IMR-90 (cell line): ENCODE measurements around the gene ENAM. TPM values are rescaled to one million over a fixed set of nuclear protein-coding genes. Genes with fewer than 3 reads are reported as not detected.

Source experiments
- ATAC-seq: fragments of 200-7000 bp; cut with Tn5 transposase; 2 replicates; pipeline ENCODE4 v1.9.1; 2020; ENCODE audit warnings: low read depth, mild to moderate bottlenecking, moderate library complexity
- BruUV-seq: library from RNA; stranded (reverse); fragments of 400-500 nt; replicated peaks from 2 replicates; lab custom pipeline; 2021; lab: Mats Ljungman, UMichigan
- CTCF ChIA-PET: fragments of 300-600 bp; formaldehyde crosslinking; extraction: SDS; loops from one replicate; lab custom pipeline; 2021; ENCODE audit warnings: antibody characterized with exemption; lab: Yijun Ruan, JAX
- POLR2A ChIA-PET: fragments of 300-600 bp; sonication (Branson Sonifier 250); formaldehyde crosslinking; loops from one replicate; lab custom pipeline; 2022; ENCODE audit warnings: antibody characterized with exemption; ENCODE audit not compliant: unreplicated experiment; lab: Charles Lee
- DNase-seq: peaks from one replicate; pipeline ENCODE4 v3.0.0; 2013
- H2AFZ ChIP-seq: replicated peaks from 2 replicates; pipeline ENCODE3; 2013; ENCODE audit warnings: low read length, mild to moderate bottlenecking; ENCODE audit not compliant: poor library complexity
- H2AK5ac ChIP-seq: 2 replicates; pipeline ENCODE4 v1.6.1; 2013; ENCODE audit warnings: low read depth, low read length, inconsistent platforms
- H2AK9ac ChIP-seq: replicated peaks from 2 replicates; pipeline ENCODE3; 2013; ENCODE audit warnings: mild to moderate bottlenecking, low read depth, low read length, moderate library complexity; ENCODE audit not compliant: poor library complexity
- H2BK120ac ChIP-seq: 2 replicates; pipeline ENCODE4 v1.6.1; 2013; ENCODE audit warnings: low read depth, low read length, inconsistent platforms
- H2BK15ac ChIP-seq: 3 replicates; pipeline ENCODE4 v1.6.1; 2013; ENCODE audit warnings: low read depth, low read length, inconsistent platforms
- H2BK20ac ChIP-seq: 2 replicates; pipeline ENCODE4 v1.6.1; 2013; ENCODE audit warnings: low read depth, mild to moderate bottlenecking, inconsistent platforms, low read length, moderate library complexity
- H2BK5ac ChIP-seq: 2 replicates; pipeline ENCODE4 v1.6.1; 2013; ENCODE audit warnings: mild to moderate bottlenecking, low read depth, low read length, inconsistent platforms; ENCODE audit not compliant: poor library complexity, severe bottlenecking
- H3K14ac ChIP-seq: replicated peaks from 2 replicates; pipeline ENCODE4 v1.6.1; 2013; ENCODE audit warnings: low read depth, low read length, inconsistent platforms
- H3K18ac ChIP-seq: 2 replicates; pipeline ENCODE4 v1.6.1; 2013; ENCODE audit warnings: low read depth, low read length, control low read depth
- H3K23ac ChIP-seq: 2 replicates; pipeline ENCODE4 v1.6.1; 2013; ENCODE audit warnings: low read depth, low read length, inconsistent platforms
- H3K27ac ChIP-seq: 2 replicates; pipeline ENCODE4 v1.5.1; 2013; ENCODE audit warnings: mild to moderate bottlenecking, control low read depth, low read length; ENCODE audit not compliant: insufficient read depth
- H3K27me3 ChIP-seq: 2 replicates; pipeline ENCODE4 v1.6.1; 2013; ENCODE audit warnings: low read length; ENCODE audit not compliant: control insufficient read depth, insufficient read depth
- H3K36me3 ChIP-seq: 2 replicates; pipeline ENCODE4 v1.6.1; 2013; ENCODE audit warnings: low read length, mixed read lengths; ENCODE audit not compliant: control insufficient read depth, insufficient read depth
- H3K4ac ChIP-seq: 2 replicates; pipeline ENCODE4 v1.6.1; 2013; ENCODE audit warnings: low read depth, low read length, inconsistent platforms
- H3K4me1 ChIP-seq: 2 replicates; pipeline ENCODE4 v1.6.1; 2013; ENCODE audit warnings: low read length, mixed read lengths; ENCODE audit not compliant: control insufficient read depth, insufficient read depth
- H3K4me2 ChIP-seq: 2 replicates; pipeline ENCODE4 v1.6.1; 2013; ENCODE audit warnings: low read depth, mild to moderate bottlenecking, control low read depth, low read length, moderate library complexity
- H3K4me3 ChIP-seq: 2 replicates; pipeline ENCODE4 v1.5.1; 2013; ENCODE audit warnings: low read depth, mild to moderate bottlenecking, control low read depth, low read length, moderate library complexity; ENCODE audit not compliant: insufficient read depth
- H3K56ac ChIP-seq: 2 replicates; pipeline ENCODE4 v1.6.1; 2013; ENCODE audit warnings: low read length, inconsistent platforms; ENCODE audit not compliant: insufficient read depth; ENCODE audit errors: extremely low read depth
- H3K79me1 ChIP-seq, 2 experiments: 2 replicates each; pipeline ENCODE4 v1.6.1; 2013; ENCODE audit warnings: low read length in 2 of 2, inconsistent platforms in 1 of 2, low read depth in 1 of 2
- H3K9ac ChIP-seq: 2 replicates; pipeline ENCODE4 v1.6.1; 2013; ENCODE audit warnings: low read depth, low read length, control low read depth
- H3K9me1 ChIP-seq: 2 replicates; pipeline ENCODE4 v1.6.1; 2013; ENCODE audit warnings: low read length, inconsistent platforms; ENCODE audit not compliant: insufficient read depth
- H3K9me3 ChIP-seq: 2 replicates; pipeline ENCODE4 v1.6.1; 2013; ENCODE audit warnings: low read length; ENCODE audit not compliant: control insufficient read depth, insufficient read depth
- H4K20me1 ChIP-seq: 2 replicates; pipeline ENCODE4 v1.6.1; 2013; ENCODE audit warnings: low read length, inconsistent platforms; ENCODE audit not compliant: insufficient read depth
- H4K5ac ChIP-seq: 2 replicates; pipeline ENCODE4 v1.6.1; 2013; ENCODE audit warnings: mild to moderate bottlenecking, low read depth, low read length, control low read depth
- H4K8ac ChIP-seq, 2 experiments: 2 replicates each; pipeline ENCODE4 v1.6.1; 2013; ENCODE audit warnings: low read depth in 2 of 2, low read length in 2 of 2, control low read depth in 1 of 2, inconsistent platforms in 1 of 2
- H4K91ac ChIP-seq: 2 replicates; pipeline ENCODE4 v1.6.1; 2013; ENCODE audit warnings: low read depth, low read length, inconsistent platforms; ENCODE audit not compliant: insufficient read depth
- CEBPB ChIP-seq: IDR thresholded peaks from 2 replicates; pipeline ENCODE4 v1.6.1; 2012; ENCODE audit warnings: low read depth, low read length, improper control_type of control experiment
- CHD1 ChIP-seq: IDR thresholded peaks from 2 replicates; pipeline ENCODE4 v1.6.1; 2012; ENCODE audit warnings: low read depth, low read length, improper control_type of control experiment
- MAZ ChIP-seq: IDR thresholded peaks from 2 replicates; pipeline ENCODE4 v1.6.1; 2012; ENCODE audit warnings: low read depth, mild to moderate bottlenecking, low read length, improper control_type of control experiment, moderate library complexity, borderline replicate concordance
- RFX5 ChIP-seq: IDR thresholded peaks from 2 replicates; pipeline ENCODE4 v1.8.0; 2012; ENCODE audit warnings: low read depth, mild to moderate bottlenecking, low read length, moderate library complexity
- WGBS, 2 experiments: methylation state at CpG; one replicate each; pipeline versions ENCODE4 v1.1.5 to v1.1.7; 2013; ENCODE audit warnings: missing lambda C conversion rate in 2 of 2; ENCODE audit not compliant: insufficient read length in 1 of 2; ENCODE audit errors: extremely low coverage in 2 of 2; 5-methylcytosine and 5-hydroxymethylcytosine counted together
- dilution Hi-C: fragments of 300-500 bp; cut with HindIII; formaldehyde crosslinking; loops from one replicate; pipeline ENCODE4 v1.14.3; 2018; ENCODE audit warnings: low sequenced_read_pairs; ENCODE audit not compliant: unreplicated experiment
- in situ Hi-C: fragments of 300-500 bp; cut with MboI; formaldehyde crosslinking; loops from 3 replicates; pipeline ENCODE4 v1.14.3; 2019; ENCODE audit warnings: low sequenced_read_pairs, inconsistent platforms, mixed read lengths
- intact Hi-C: fragments of 100-400 bp; cut with micrococcal nuclease; formaldehyde crosslinking; loops from 2 replicates; pipeline ENCODE4 v1.10.0; 2022
- polyA plus RNA-seq, 3 experiments: library from polyadenylated mRNA; depleted of rRNA; stranded (reverse); fragments of >200 nt; gene quantifications; 2 replicates each; pipeline ENCODE4 v1.2.3, GENCODE V29; 2012; ENCODE audit warnings: low replicate concordance in 1 of 3
- total RNA-seq: library from RNA; depleted of rRNA; stranded (reverse); fragments of >200 nt; gene quantifications from 2 replicates; pipeline ENCODE4 v1.2.3, GENCODE V29; 2012
- TF ChIP-seq, protein P1 (sequence below): conservative IDR thresholded peaks from 2 replicates; pipeline ENCODE4 v1.5.1; 2012; ENCODE audit warnings: mild to moderate bottlenecking, low read depth, low read length, improper control_type of control experiment

The ENAM gene
- total and polyA plus RNA-seq, 2 of the 4 experiments (the other 2 are of a cell fraction): under 0.01 to 0.10 TPM

DNA sequence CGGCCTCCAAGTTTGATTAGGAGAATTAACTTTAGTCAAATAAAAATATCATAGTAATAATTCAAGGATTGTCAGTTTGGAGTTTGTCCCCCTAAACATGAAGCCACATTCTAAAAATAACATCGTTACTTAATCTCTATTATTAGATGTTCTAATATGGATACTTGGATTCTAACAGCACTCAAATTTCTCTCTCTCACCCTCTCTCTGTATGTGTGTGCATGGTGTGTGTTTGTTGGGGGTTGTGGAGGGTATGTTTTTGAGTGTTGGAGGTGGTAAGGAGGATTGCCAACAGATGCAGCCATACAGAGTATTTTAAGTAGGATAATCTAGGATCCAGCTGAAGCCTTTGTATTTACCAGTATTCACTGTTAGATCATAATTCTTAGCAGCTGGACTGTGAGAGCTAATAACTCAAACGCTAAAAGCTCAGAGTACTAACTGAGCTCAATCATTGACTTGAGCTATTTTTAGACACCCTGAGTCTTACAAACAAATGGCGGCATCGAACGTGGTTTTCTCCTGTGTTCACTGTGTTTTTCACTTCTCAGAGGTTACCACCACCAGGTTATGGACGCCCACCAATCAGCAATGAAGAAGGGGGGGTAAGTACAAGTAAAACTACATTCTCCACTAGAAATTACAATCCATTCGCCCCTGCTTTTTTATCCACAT lies 8.8 kb downstream of the ENAM start:
- H3K4me2 ChIP-seq: peak overlapping the region; percentile 75
- no peaks in the 10 kb centered on the region for H3K27me3 ChIP-seq
- WGBS, 2 experiments: no CpG with 5 or more reads among the region's 8 CpGs
- no peak overlapping the region for H2AK5ac ChIP-seq
- no peaks in the 10 kb centered on the region for H3K36me3 ChIP-seq
- H2BK15ac ChIP-seq: no peak overlapping the region; the same call in 2 of the 3 replicates
- POLR2A ChIA-PET: no interaction called here
- H3K4ac ChIP-seq: no peak overlapping the region
- no peaks in the 10 kb centered on the region for H4K20me1 ChIP-seq
- no peaks in the 10 kb centered on the region for H3K9me1 ChIP-seq
- intact Hi-C loops: no loop called here
- peak overlapping the region; percentile 84 for H2AFZ ChIP-seq
- no peak overlapping the region for H3K27ac ChIP-seq
- peak overlapping the region; percentile 44; the same call in 1 of the 2 replicates for H2BK120ac ChIP-seq
- H3K56ac ChIP-seq: no peak overlapping the region
- H3K18ac ChIP-seq: peak overlapping the region; percentile 81; the same call in 1 of the 2 replicates
- ATAC-seq (no peak), DNase-seq (peak; percentile 24)
- no peak overlapping the region for H2BK20ac ChIP-seq
- H3K23ac ChIP-seq: 0 out of 2 replicates have a peak overlapping the region, but pooled peaks have one; percentile 42
- no peak overlapping the region for H2AK9ac ChIP-seq
- peak overlapping the region; percentile 58; the same call in 1 of the 2 replicates for H4K5ac ChIP-seq
- H3K79me1 ChIP-seq: no peaks in the 10 kb centered on the region
- H3K9me3 ChIP-seq: no peaks in the 10 kb centered on the region
- CTCF ChIA-PET: interaction anchor here (0.7 to 1.0 kb wide), 2 partner anchors 15 to 1520 kb away, joined by 3 to 5 read pairs; no protein-coding TSS in a partner anchor
- peak overlapping the region; percentile 67; the same call in 1 of the 2 replicates for H3K14ac ChIP-seq
- TF ChIP-seq CEBPB: no peak
- no peak for TF ChIP-seq CHD1
- no peak for TF ChIP-seq MAZ
- no peak for TF ChIP-seq RFX5
- TF ChIP-seq, protein P1, sequence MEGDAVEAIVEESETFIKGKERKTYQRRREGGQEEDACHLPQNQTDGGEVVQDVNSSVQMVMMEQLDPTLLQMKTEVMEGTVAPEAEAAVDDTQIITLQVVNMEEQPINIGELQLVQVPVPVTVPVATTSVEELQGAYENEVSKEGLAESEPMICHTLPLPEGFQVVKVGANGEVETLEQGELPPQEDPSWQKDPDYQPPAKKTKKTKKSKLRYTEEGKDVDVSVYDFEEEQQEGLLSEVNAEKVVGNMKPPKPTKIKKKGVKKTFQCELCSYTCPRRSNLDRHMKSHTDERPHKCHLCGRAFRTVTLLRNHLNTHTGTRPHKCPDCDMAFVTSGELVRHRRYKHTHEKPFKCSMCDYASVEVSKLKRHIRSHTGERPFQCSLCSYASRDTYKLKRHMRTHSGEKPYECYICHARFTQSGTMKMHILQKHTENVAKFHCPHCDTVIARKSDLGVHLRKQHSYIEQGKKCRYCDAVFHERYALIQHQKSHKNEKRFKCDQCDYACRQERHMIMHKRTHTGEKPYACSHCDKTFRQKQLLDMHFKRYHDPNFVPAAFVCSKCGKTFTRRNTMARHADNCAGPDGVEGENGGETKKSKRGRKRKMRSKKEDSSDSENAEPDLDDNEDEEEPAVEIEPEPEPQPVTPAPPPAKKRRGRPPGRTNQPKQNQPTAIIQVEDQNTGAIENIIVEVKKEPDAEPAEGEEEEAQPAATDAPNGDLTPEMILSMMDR: no peak
- no TSS peak for BruUV-seq
- no peak overlapping the region for H3K4me3 ChIP-seq
- no peak overlapping the region for H4K91ac ChIP-seq
- no peak overlapping the region for H3K9ac ChIP-seq
- no peak overlapping the region for H2BK5ac ChIP-seq
- dilution Hi-C loops: no loop called here
- in situ Hi-C loops: loop anchor here (25.0 kb wide), 1 partner anchor 925 kb away; no protein-coding TSS in a partner anchor
- H3K4me1 ChIP-seq: peaks cover 3% of the 10 kb centered on the region; the same call in 1 of the 2 replicates
- H4K8ac ChIP-seq: peak overlapping the region in 1 of 2 experiments; percentile 89; a peak in 2 of 4 replicates
